ENCODE measurements around the gene COPZ2.

The COPZ2 gene

GRCh38 chr17:48026502-48027321 lies 10.9 kb downstream of the COPZ2 start:
- Histone ChIP-seq H3K9me2 (replicated peaks; ENCODE audit: low read depth, low read length) (no peaks in the 10 kb centered on the region), H3K9ac (ENCODE audit: low read depth, low read length, poor library complexity, severe bottlenecking) (no peak overlapping the region), H3K27me3 (ENCODE audit: insufficient read depth, low read length, poor library complexity, severe bottlenecking) (no peaks in the 10 kb centered on the region), H4K20me1 (ENCODE audit: insufficient read depth, low read length, poor library complexity, severe bottlenecking) (peaks cover 5% of the 10 kb centered on the region), H3K9me3 (ENCODE audit: insufficient read depth, low read depth, low read length) (no peaks in the 10 kb centered on the region), H3K4me1 (ENCODE audit: insufficient read depth, low read length, poor library complexity, severe bottlenecking) (peaks cover 26% of the 10 kb centered on the region), H3K4me3 (ENCODE audit: low read length, poor library complexity, severe bottlenecking) (no peak overlapping the region), H3F3A (ENCODE audit: low read depth) (no peaks in the 10 kb centered on the region), H2AFZ (ENCODE audit: low read length) (no peak overlapping the region), H3K79me2 (ENCODE audit: insufficient read depth, low read length) (no peaks in the 10 kb centered on the region), H3K36me3 (ENCODE audit: insufficient read depth, low read length) (no peaks in the 10 kb centered on the region), H3K4me2 (ENCODE audit: low read depth, low read length, poor library complexity, severe bottlenecking) (no peak overlapping the region)
- TF ChIP-seq EZH2phosphoT487 (IDR thresholded peaks at IDR 0.05; ENCODE audit: borderline replicate concordance) (no peak), CTCF (conservative IDR thresholded peaks at IDR 0.05; ENCODE audit: low read length) (peak; percentile 81)

- Histone ChIP-seq H3K9me3 (ENCODE audit: insufficient read depth, low read depth, low read length) (no peaks in the 10 kb centered on the region), H4K20me1 (ENCODE audit: insufficient read depth, low read length, poor library complexity, severe bottlenecking) (peaks cover 5% of the 10 kb centered on the region), H3K4me1 (ENCODE audit: insufficient read depth, low read length, poor library complexity, severe bottlenecking) (peaks cover 26% of the 10 kb centered on the region), H3K4me3 (ENCODE audit: low read length, poor library complexity, severe bottlenecking) (peak overlapping the region; percentile 75), H3K79me2 (ENCODE audit: insufficient read depth, low read length) (no peaks in the 10 kb centered on the region), H3K9me2 (replicated peaks; ENCODE audit: low read depth, low read length) (no peaks in the 10 kb centered on the region), H3K4me2 (ENCODE audit: low read depth, low read length, poor library complexity, severe bottlenecking) (peak overlapping the region; percentile 99), H3K9ac (ENCODE audit: low read depth, low read length, poor library complexity, severe bottlenecking) (no peak overlapping the region), H3F3A (ENCODE audit: low read depth) (no peaks in the 10 kb centered on the region), H2AFZ (ENCODE audit: low read length) (peak overlapping the region; percentile 82; the same call in 1 of the 2 replicates), H3K27me3 (ENCODE audit: insufficient read depth, low read length, poor library complexity, severe bottlenecking) (no peaks in the 10 kb centered on the region), H3K36me3 (ENCODE audit: insufficient read depth, low read length) (no peaks in the 10 kb centered on the region)
- TF ChIP-seq CTCF (conservative IDR thresholded peaks at IDR 0.05; ENCODE audit: low read length), result no peak
- TF ChIP-seq EZH2phosphoT487 (IDR thresholded peaks at IDR 0.05; ENCODE audit: borderline replicate concordance), result no peak
Measured at GRCh38 chr17:48025904-48026501, 11.6 kb downstream of the COPZ2 start.

- Histone ChIP-seq H4K20me1 (ENCODE audit: insufficient read depth, low read length, poor library complexity, severe bottlenecking) (peaks cover 5% of the 10 kb centered on the region), H3K4me1 (ENCODE audit: insufficient read depth, low read length, poor library complexity, severe bottlenecking) (peaks cover 26% of the 10 kb centered on the region), H3K27me3 (ENCODE audit: insufficient read depth, low read length, poor library complexity, severe bottlenecking) (no peaks in the 10 kb centered on the region), H3K9ac (ENCODE audit: low read depth, low read length, poor library complexity, severe bottlenecking) (no peak overlapping the region), H3K9me2 (replicated peaks; ENCODE audit: low read depth, low read length) (no peaks in the 10 kb centered on the region), H3K79me2 (ENCODE audit: insufficient read depth, low read length) (no peaks in the 10 kb centered on the region), H3K4me2 (ENCODE audit: low read depth, low read length, poor library complexity, severe bottlenecking) (peak overlapping the region; percentile 99), H3K4me3 (ENCODE audit: low read length, poor library complexity, severe bottlenecking) (peak overlapping the region; percentile 75), H3K9me3 (ENCODE audit: insufficient read depth, low read depth, low read length) (no peaks in the 10 kb centered on the region), H3K36me3 (ENCODE audit: insufficient read depth, low read length) (no peaks in the 10 kb centered on the region), H3F3A (ENCODE audit: low read depth) (no peaks in the 10 kb centered on the region), H2AFZ (ENCODE audit: low read length) (peak overlapping the region; percentile 82)
- peak; percentile 76 for TF ChIP-seq CTCF (conservative IDR thresholded peaks at IDR 0.05; ENCODE audit: low read length)
- TF ChIP-seq EZH2phosphoT487 (IDR thresholded peaks at IDR 0.05; ENCODE audit: borderline replicate concordance), result no peak
Measured at GRCh38 chr17:48025040-48025903, 12.3 kb downstream of the COPZ2 start.

Data from Loucy (cell line).